Vagina (tissue), 2 donors: ENCODE measurements around the gene AMPD3. TPM values are rescaled to one million over a fixed set of nuclear protein-coding genes. Genes with fewer than 3 reads are reported as not detected.
"Not testable (repeated sequence)": the region's sequence is repeated elsewhere in the genome, so short reads cannot be mapped to it uniquely, and the experiment has no call there.

Experiments used
- DNase-seq, 2 donors: peaks; one replicate each; pipeline ENCODE4 v3.0.0-alpha.2; 2017; ENCODE audit errors: extremely low spot score in 2 of 2
- H3K27ac ChIP-seq: fragments of 200-600 bp; sonication (generic); one replicate; pipeline ENCODE4 v1.5.1; 2019
- H3K27me3 ChIP-seq: fragments of 200-600 bp; sonication (generic); one replicate; pipeline ENCODE4 v1.5.1; 2019
- H3K36me3 ChIP-seq, 2 donors: fragments of 200-600 bp; sonication (generic); one replicate each; pipeline ENCODE4 v1.5.1; 2017 to 2019
- H3K4me1 ChIP-seq: fragments of 200-600 bp; sonication (generic); one replicate; pipeline ENCODE4 v1.5.1; 2019
- H3K4me3 ChIP-seq, 2 donors: fragments of 200-600 bp; sonication (generic); 1 replicate in 1 of 2; 2 replicates in 1 of 2; pipeline ENCODE4 v1.5.1; 2016 to 2019
- H3K9me3 ChIP-seq: fragments of 200-600 bp; sonication (generic); one replicate; pipeline ENCODE4 v1.5.1; 2019
- CTCF ChIP-seq, 3 experiments: fragments of 450-650 bp in 2 of 3; fragments of 200-600 bp in 1 of 3; sonication (generic) in 1 of 3; IDR thresholded peaks; one replicate each; pipeline ENCODE4 v1.5.1; 2017 to 2019; ENCODE audit warnings: antibody characterized with exemption in 3 of 3, mild to moderate bottlenecking in 2 of 3, moderate library complexity in 2 of 3
- POLR2A ChIP-seq, 2 donors: fragments of 450-650 bp; IDR thresholded peaks; one replicate each; pipeline ENCODE4 v1.6.1; 2017; ENCODE audit warnings: antibody characterized with exemption in 2 of 2, mild to moderate bottlenecking in 2 of 2, moderate library complexity in 2 of 2
- POLR2AphosphoS5 ChIP-seq, 2 donors: sonication (generic); formaldehyde crosslinking; IDR thresholded peaks; one replicate each; pipeline ENCODE4 v1.9.0; 2017; ENCODE audit warnings: antibody characterized with exemption in 2 of 2, mild to moderate bottlenecking in 2 of 2, low read depth in 1 of 2; ENCODE audit not compliant: insufficient read depth in 1 of 2
- intact Hi-C: fragments of 100-400 bp; cut with DNase I; formaldehyde crosslinking; loops from one replicate; pipeline ENCODE4 v1.15.1; 2023
- total RNA-seq: library from RNA; depleted of rRNA; stranded (reverse); fragments of >200 nt; gene quantifications from one replicate; pipeline ENCODE4 v1.2.3, GENCODE V29; 2016

AMPD3 gene
- total RNA-seq, 1 donor from 2014 or later = 20.1 TPM

GRCh38 chr11:10436224-10436623 is 18.8 kb upstream of the AMPD3 start:
- TF ChIP-seq CTCF (IDR thresholded peaks at IDR 0.05) = no peak
- TF ChIP-seq POLR2A (IDR thresholded peaks at IDR 0.05) = no peak
- no peak for TF ChIP-seq POLR2AphosphoS5 (IDR thresholded peaks at IDR 0.05; ENCODE audit: insufficient read depth in 1 of 2, low read depth in 1 of 2)
- Histone ChIP-seq H3K9me3 (no peaks in the 10 kb centered on the region), H3K36me3 (no peaks in the 10 kb centered on the region), H3K4me3 (no peak overlapping the region), H3K4me1 (no peaks in the 10 kb centered on the region), H3K27ac (no peak overlapping the region), H3K27me3 (no peaks in the 10 kb centered on the region)
- no peak for DNase-seq
- intact Hi-C loops = no loop called here

- DNase-seq, H3K4me1 ChIP-seq, H3K36me3 ChIP-seq, H3K27me3 ChIP-seq, H3K4me3 ChIP-seq, intact Hi-C loops, H3K27ac ChIP-seq, H3K9me3 ChIP-seq: not testable (repeated sequence)
Measured at GRCh38 chr11:10436683-10437082, 18.4 kb upstream of the AMPD3 start.

- intact Hi-C loops = no loop called here
- no peak overlapping the region for H3K27ac ChIP-seq
- no peak overlapping the region for H3K4me3 ChIP-seq
- no peaks in the 10 kb centered on the region for H3K4me1 ChIP-seq
- no peaks in the 10 kb centered on the region for H3K9me3 ChIP-seq
- no peak for TF ChIP-seq POLR2A (IDR thresholded peaks at IDR 0.05)
- TF ChIP-seq POLR2AphosphoS5 (IDR thresholded peaks at IDR 0.05; ENCODE audit: insufficient read depth in 1 of 2, low read depth in 1 of 2) = no peak
- no peaks in the 10 kb centered on the region for H3K36me3 ChIP-seq
- DNase-seq = no peak
- H3K27me3 ChIP-seq = no peaks in the 10 kb centered on the region
Measured at GRCh38 chr11:10438458-10438857, 16.6 kb upstream of the AMPD3 start.

GRCh38 chr11:10439351-10439750 is 15.7 kb upstream of the AMPD3 start:
- H3K9me3 ChIP-seq = no peaks in the 10 kb centered on the region
- no peaks in the 10 kb centered on the region for H3K36me3 ChIP-seq
- H3K4me3 ChIP-seq = no peak overlapping the region
- intact Hi-C loops = no loop called here
- no peak for DNase-seq
- TF ChIP-seq POLR2A (IDR thresholded peaks at IDR 0.05) (no peak), POLR2AphosphoS5 (IDR thresholded peaks at IDR 0.05; ENCODE audit: insufficient read depth in 1 of 2, low read depth in 1 of 2) (no peak), CTCF (IDR thresholded peaks at IDR 0.05) (no peak)
- H3K4me1 ChIP-seq = no peaks in the 10 kb centered on the region
- H3K27ac ChIP-seq = no peak overlapping the region
- H3K27me3 ChIP-seq = no peaks in the 10 kb centered on the region

GRCh38 chr11:10439924-10440323 is 15.1 kb upstream of the AMPD3 start:
- Histone ChIP-seq H3K9me3 (no peaks in the 10 kb centered on the region), H3K36me3 (no peaks in the 10 kb centered on the region), H3K27ac (no peak overlapping the region), H3K4me1 (no peaks in the 10 kb centered on the region), H3K4me3 (no peak overlapping the region), H3K27me3 (no peaks in the 10 kb centered on the region)
- TF ChIP-seq POLR2A (IDR thresholded peaks at IDR 0.05) = no peak
- no peak for DNase-seq
- intact Hi-C loops = no loop called here

GRCh38 chr11:10440401-10440800 is 14.7 kb upstream of the AMPD3 start:
- Histone ChIP-seq H3K4me3 (no peak overlapping the region), H3K4me1 (no peaks in the 10 kb centered on the region), H3K9me3 (no peaks in the 10 kb centered on the region), H3K27me3 (no peaks in the 10 kb centered on the region), H3K36me3 (no peaks in the 10 kb centered on the region), H3K27ac (no peak overlapping the region)
- DNase-seq = no peak
- no peak for TF ChIP-seq POLR2AphosphoS5 (IDR thresholded peaks at IDR 0.05; ENCODE audit: insufficient read depth in 1 of 2, low read depth in 1 of 2)
- no peak for TF ChIP-seq POLR2A (IDR thresholded peaks at IDR 0.05)
- no peak for TF ChIP-seq CTCF (IDR thresholded peaks at IDR 0.05)
- intact Hi-C loops = no loop called here

- Histone ChIP-seq H3K9me3 (no peaks in the 10 kb centered on the region), H3K27me3 (no peaks in the 10 kb centered on the region), H3K36me3 (no peaks in the 10 kb centered on the region), H3K4me1 (no peaks in the 10 kb centered on the region), H3K27ac (no peak overlapping the region), H3K4me3 (no peak overlapping the region)
- DNase-seq = no peak
- intact Hi-C loops = no loop called here
- TF ChIP-seq POLR2AphosphoS5 (IDR thresholded peaks at IDR 0.05; ENCODE audit: insufficient read depth in 1 of 2, low read depth in 1 of 2) (no peak), CTCF (IDR thresholded peaks at IDR 0.05) (no peak), POLR2A (IDR thresholded peaks at IDR 0.05) (no peak)
Measured at GRCh38 chr11:10441091-10441490, 14.0 kb upstream of the AMPD3 start.
